Measurements from ENCODE around the gene CC2D1A. TPM values are rescaled to one million over a fixed set of nuclear protein-coding genes. Genes with fewer than 3 reads are reported as not detected.

Gene CC2D1A
- total RNA-seq, 1 donor from 2014 or later, result 20.1 TPM

GRCh38 chr19:13926715-13927114, 20.7 kb downstream of the CC2D1A start:
- Histone ChIP-seq H3K4me1 (peaks cover 14% of the 10 kb centered on the region), H3K27ac (replicated peaks) (peak overlapping the region; percentile 84), H3K36me3 (peaks cover 67% of the 10 kb centered on the region), H3K4me3 (peak overlapping the region; percentile 29), H3K9me3 (replicated peaks) (no peaks in the 10 kb centered on the region), H3K27me3 (ENCODE audit: low read depth) (no peaks in the 10 kb centered on the region)
- peak; percentile 29 for DNase-seq
- no peak for TF ChIP-seq CTCF (IDR thresholded peaks at IDR 0.05; ENCODE audit: borderline replicate concordance)
- intact Hi-C loops (cut with micrococcal nuclease), result no loop called here

- Histone ChIP-seq H3K36me3 (peaks cover 40% of the 10 kb centered on the region), H3K27me3 (ENCODE audit: low read depth) (no peaks in the 10 kb centered on the region), H3K9me3 (replicated peaks) (no peaks in the 10 kb centered on the region), H3K27ac (replicated peaks) (no peak overlapping the region), H3K4me3 (no peak overlapping the region), H3K4me1 (peaks cover 14% of the 10 kb centered on the region)
- no peak for DNase-seq
- intact Hi-C loops (cut with micrococcal nuclease), result no loop called here
- no peak for TF ChIP-seq CTCF (IDR thresholded peaks at IDR 0.05; ENCODE audit: borderline replicate concordance)
Observed at GRCh38 chr19:13929340-13929739, 23.3 kb downstream of the CC2D1A start.

DNA sequence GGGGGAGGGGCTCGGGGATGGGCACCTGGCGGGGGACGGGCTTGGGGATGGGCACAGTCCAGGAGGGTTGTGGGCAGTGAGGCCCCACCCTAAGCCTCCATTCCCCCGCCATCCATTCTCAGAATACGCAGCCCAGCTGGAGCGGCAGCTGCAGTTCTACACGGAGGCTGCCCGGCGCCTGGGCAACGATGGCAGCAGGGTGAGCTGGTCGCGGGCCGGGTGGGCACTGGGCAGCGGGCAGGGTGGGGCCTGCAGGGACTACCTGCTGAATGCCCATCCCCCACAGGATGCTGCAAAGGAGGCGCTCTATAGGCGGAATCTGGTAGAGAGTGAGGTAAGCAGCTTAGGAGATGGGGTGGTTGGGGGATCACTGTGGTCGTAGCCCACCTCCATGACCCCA, 24.0 kb downstream of the CC2D1A start:
- Histone ChIP-seq H3K4me3 (no peak overlapping the region), H3K27ac (replicated peaks) (no peak overlapping the region), H3K27me3 (ENCODE audit: low read depth) (peaks cover 4% of the 10 kb centered on the region), H3K9me3 (replicated peaks) (no peaks in the 10 kb centered on the region), H3K4me1 (peaks cover 14% of the 10 kb centered on the region), H3K36me3 (peaks cover 34% of the 10 kb centered on the region)
- no peak for DNase-seq
- intact Hi-C loops (cut with micrococcal nuclease), result no loop called here
- no peak for TF ChIP-seq CTCF (IDR thresholded peaks at IDR 0.05; ENCODE audit: borderline replicate concordance)

GRCh38 chr19:13930402-13930801, 24.4 kb downstream of the CC2D1A start:
- Histone ChIP-seq H3K27me3 (ENCODE audit: low read depth) (peaks cover 8% of the 10 kb centered on the region), H3K4me1 (peaks cover 14% of the 10 kb centered on the region), H3K27ac (replicated peaks) (no peak overlapping the region), H3K9me3 (replicated peaks) (no peaks in the 10 kb centered on the region), H3K36me3 (peaks cover 30% of the 10 kb centered on the region), H3K4me3 (no peak overlapping the region)
- no peak for TF ChIP-seq CTCF (IDR thresholded peaks at IDR 0.05; ENCODE audit: borderline replicate concordance)
- intact Hi-C loops (cut with micrococcal nuclease), result no loop called here
- DNase-seq, result no peak

DNA sequence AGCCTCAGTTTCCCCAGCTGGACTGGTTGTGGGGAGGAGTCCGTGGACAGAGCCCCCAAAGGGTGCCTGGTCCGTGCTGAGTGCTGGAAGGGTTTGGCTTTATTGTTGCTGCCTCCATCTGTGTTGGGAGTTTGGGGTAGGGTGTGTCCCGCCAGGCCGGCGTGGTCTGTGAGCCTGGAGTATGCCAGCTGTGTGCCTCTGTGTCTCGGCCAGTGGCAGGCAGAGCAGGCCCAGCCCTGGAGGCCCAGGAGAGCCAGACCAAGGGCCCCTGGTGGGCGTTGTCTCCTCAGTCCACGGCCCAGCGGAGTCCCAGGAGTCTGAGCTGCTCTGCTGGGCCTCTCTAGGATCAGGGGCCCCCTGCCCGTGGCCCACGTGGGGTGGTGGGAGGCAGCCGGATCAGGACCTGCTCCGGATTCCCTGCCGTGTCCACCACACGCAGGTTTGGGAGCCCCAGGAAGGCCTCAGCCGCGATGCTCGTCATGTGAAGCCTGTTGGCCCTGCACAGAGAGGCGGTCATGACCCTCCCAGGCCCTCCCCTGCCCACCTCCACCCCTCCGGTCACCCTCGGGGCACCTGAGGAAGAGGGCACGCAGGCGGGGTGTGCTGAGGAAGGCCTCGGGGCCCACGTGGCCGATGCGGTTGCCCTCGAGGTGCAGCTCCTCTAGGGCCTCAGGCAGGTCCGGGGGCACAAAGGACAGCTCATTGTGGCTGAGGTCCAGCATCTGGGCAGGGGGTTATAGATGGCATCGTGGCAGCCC, 25.6 kb downstream of the CC2D1A start:
- no peak for TF ChIP-seq CTCF (IDR thresholded peaks at IDR 0.05; ENCODE audit: borderline replicate concordance)
- Histone ChIP-seq H3K36me3 (peaks cover 21% of the 10 kb centered on the region), H3K4me3 (no peak overlapping the region), H3K9me3 (replicated peaks) (no peaks in the 10 kb centered on the region), H3K27ac (replicated peaks) (no peak overlapping the region), H3K4me1 (peaks cover 8% of the 10 kb centered on the region), H3K27me3 (ENCODE audit: low read depth) (peaks cover 19% of the 10 kb centered on the region)
- DNase-seq, result no peak
- intact Hi-C loops (cut with micrococcal nuclease), result no loop called here

All from left ventricle myocardium inferior (tissue), 1 donor.